ENCODE results near the gene S100A2. TPM values are rescaled to one million over a fixed set of nuclear protein-coding genes. Genes with fewer than 3 reads are reported as not detected.

The S100A2 gene
- total RNA-seq (1 to 10 TPM in 8 of 9 donors, not detected in 1; 1.3 to 4.0 (median 2.4) TPM), polyA plus RNA-seq (1 to 10 TPM; 2.8 to 5.1 TPM)
- long read RNA-seq, donor 1, partial matches to known transcripts: 0 of 3 reads
- long read RNA-seq, donor 1, other reads (novel, unspliced or antisense): 0 of 3 reads
- long read RNA-seq, donor 2: 0 reads
- long read RNA-seq, donor 3, partial matches to known transcripts: 0 of 4 reads
- long read RNA-seq, donor 3, other reads (novel, unspliced or antisense): 1 of 4 reads

- intact Hi-C loops (cut with DNase I): loop anchor here in 8 of 10 donors (1.0 to 5.0 kb wide), 7 partner anchors 19 to 213 kb away; partner anchors contain the start of genes S100A6 (in 2 of the 8) and S100A4 (in 1 of the 8)
- Histone ChIP-seq H3K4me3 (peak within 1 kb of the TSS in 1 of 12 donors; percentile 15), H3K4me1 (peaks cover 11 to 53% (median 32%) of the 10 kb centered on the region in 12 donors)
These were observed at the start of gene S100A2 for GRCh38 chr1:153565529-153566374. S100A2 (minus strand) TSS chr1:153565844; CDS start chr1:153563877, 1,967 bp downstream.

DNA sequence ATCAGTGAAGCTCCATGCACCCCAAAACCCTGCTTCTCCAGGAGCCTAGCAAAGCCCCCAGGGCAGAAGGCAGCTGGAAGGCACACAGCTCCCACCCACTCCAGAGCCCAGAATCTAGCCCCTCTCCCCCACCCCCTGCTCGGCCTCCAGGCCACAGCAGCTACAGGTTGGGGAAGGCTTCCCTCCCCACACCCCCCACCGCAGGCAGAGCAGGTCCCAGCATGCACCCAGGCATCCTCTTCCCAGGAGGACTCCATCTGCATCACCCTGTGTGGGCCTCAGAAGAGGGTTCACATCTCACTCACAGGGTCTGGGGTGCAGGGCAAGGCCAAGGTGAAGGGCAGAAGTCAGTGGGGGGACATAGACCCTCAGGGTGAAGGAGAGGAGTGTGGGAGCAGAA, 49.8 kb upstream of the S100A2 start:
- Histone ChIP-seq H3K4me3 (no peak overlapping the region), H3K4me1 (peaks cover 0 to 50% (median 28%) of the 10 kb centered on the region in 12 donors), H3K36me3 (peaks cover 0 to 28% (median 20%) of the 10 kb centered on the region in 9 donors), H3K27me3 (no peaks in the 10 kb centered on the region), H3K27ac (no peak overlapping the region), H3K9me3 (no peaks in the 10 kb centered on the region)
- TF ChIP-seq POLR2A (IDR thresholded peaks at IDR 0.05): no peak
- TF ChIP-seq CTCF (IDR thresholded peaks at IDR 0.05): no peak
- intact Hi-C loops (cut with DNase I): loop anchor here in 4 of 10 donors (5.0 kb wide), 3 partner anchors 43 to 103 kb away; no protein-coding TSS in a partner anchor
- WGBS, 4 donors: 86 to 100% (median 97%) methylated on average over 1 to 2 of the region's 2 CpGs
- DNase-seq (no peak), ATAC-seq (no peak)

More at GRCh38 chr1:153565529-153566374, at the start of gene S100A2:
- WGBS, 4 donors: 54 to 63% (median 62%) methylated on average over 7 to 8 of the region's 8 CpGs
- H3K9me3 ChIP-seq: no peaks in the 10 kb centered on the region
- peak within 1 kb of the TSS; percentile 7 to 96 (median 85) for H3K27ac ChIP-seq
- H3K27me3 ChIP-seq: no peaks in the 10 kb centered on the region
- peak in 2 of 5 donors; percentile 52 to 73 for DNase-seq
- peak in 3 of 4 donors; percentile 15 to 61 (median 33) for ATAC-seq
- TF ChIP-seq POLR2A (IDR thresholded peaks at IDR 0.05) (no peak), CTCF (IDR thresholded peaks at IDR 0.05) (no peak)
- no peaks in the 10 kb centered on the region for H3K36me3 ChIP-seq

DNA sequence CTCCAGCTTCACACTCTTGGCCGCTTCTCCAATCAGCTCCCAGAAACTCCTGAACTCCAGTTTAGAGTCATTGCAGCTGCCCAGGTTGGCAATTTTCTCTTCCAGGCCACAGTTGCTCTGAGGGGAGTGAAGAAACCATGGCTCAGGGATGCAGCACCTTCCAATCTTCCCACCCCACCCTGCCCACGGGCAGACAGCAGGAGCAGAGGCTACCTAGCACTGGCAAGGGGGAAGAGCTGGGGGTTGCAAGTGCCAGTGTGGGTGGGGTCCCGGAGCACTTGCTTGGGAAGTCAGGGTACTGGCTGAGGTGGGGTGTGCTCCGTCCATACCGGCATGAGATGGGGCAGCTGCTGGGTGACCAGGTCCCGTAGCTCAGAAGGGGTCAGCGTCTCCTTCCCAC, 49.3 kb upstream of the S100A2 start:
- Histone ChIP-seq H3K4me3 (no peak overlapping the region), H3K36me3 (peaks cover 0 to 23% (median 15%) of the 10 kb centered on the region in 9 donors), H3K4me1 (peaks cover 0 to 55% (median 32%) of the 10 kb centered on the region in 12 donors), H3K9me3 (no peaks in the 10 kb centered on the region), H3K27ac (no peak overlapping the region), H3K27me3 (no peaks in the 10 kb centered on the region)
- ATAC-seq (no peak), DNase-seq (no peak)
- 93 to 95% (median 95%) methylated on average over 4 to 7 of the region's 7 CpGs for WGBS, 4 donors
- no peak for TF ChIP-seq POLR2A (IDR thresholded peaks at IDR 0.05)
- TF ChIP-seq CTCF (IDR thresholded peaks at IDR 0.05): no peak
- intact Hi-C loops (cut with DNase I): loop anchor here in 7 of 10 donors (5.0 kb wide), 3 partner anchors 43 to 103 kb away; no protein-coding TSS in a partner anchor

Measured in heart left ventricle (tissue), 16 donors.